Measurements from ENCODE around the gene SMIM35. TPM values are rescaled to one million over a fixed set of nuclear protein-coding genes. Genes with fewer than 3 reads are reported as not detected.

Gene SMIM35
- total RNA-seq, 1 experiment from 2014 or later, result not detected

DNA sequence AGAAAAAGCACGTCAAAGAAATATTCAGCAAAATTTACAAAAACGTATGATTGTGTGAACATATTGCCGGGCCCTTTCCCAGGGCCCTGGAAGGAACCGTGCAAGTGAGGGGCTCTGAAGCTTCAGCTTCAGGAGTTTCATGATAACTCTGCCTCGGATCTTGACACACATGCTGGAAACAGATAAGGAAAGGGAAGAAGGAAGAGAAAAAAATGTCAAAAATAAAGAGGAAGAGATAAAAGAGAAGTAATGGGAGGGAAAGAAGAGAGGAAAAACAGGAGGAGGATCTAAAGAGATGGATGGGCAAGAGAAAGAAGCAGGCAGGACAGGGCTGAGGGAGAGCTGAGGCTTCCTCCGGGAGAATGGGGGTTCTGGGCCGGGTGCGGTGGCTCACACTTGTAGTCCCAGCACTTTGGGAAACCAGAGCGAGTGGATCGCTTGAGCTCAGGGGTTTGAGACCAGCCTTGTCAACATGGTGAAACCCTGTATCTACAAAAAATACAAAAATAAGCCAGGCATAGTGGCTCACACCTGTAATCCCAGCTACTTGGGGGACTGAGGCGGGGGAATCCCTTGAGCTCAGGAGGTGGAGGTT, 12.6 kb downstream of the SMIM35 start:
- DNase-seq (ENCODE audit: low spot score) (no peak), ATAC-seq (no peak)
- TF ChIP-seq, protein P1, sequence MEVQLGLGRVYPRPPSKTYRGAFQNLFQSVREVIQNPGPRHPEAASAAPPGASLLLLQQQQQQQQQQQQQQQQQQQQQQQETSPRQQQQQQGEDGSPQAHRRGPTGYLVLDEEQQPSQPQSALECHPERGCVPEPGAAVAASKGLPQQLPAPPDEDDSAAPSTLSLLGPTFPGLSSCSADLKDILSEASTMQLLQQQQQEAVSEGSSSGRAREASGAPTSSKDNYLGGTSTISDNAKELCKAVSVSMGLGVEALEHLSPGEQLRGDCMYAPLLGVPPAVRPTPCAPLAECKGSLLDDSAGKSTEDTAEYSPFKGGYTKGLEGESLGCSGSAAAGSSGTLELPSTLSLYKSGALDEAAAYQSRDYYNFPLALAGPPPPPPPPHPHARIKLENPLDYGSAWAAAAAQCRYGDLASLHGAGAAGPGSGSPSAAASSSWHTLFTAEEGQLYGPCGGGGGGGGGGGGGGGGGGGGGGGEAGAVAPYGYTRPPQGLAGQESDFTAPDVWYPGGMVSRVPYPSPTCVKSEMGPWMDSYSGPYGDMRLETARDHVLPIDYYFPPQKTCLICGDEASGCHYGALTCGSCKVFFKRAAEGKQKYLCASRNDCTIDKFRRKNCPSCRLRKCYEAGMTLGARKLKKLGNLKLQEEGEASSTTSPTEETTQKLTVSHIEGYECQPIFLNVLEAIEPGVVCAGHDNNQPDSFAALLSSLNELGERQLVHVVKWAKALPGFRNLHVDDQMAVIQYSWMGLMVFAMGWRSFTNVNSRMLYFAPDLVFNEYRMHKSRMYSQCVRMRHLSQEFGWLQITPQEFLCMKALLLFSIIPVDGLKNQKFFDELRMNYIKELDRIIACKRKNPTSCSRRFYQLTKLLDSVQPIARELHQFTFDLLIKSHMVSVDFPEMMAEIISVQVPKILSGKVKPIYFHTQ (CRISPR knock-in tag; IDR thresholded peaks at IDR 0.05), result no peak
- TF ChIP-seq, protein P2, sequence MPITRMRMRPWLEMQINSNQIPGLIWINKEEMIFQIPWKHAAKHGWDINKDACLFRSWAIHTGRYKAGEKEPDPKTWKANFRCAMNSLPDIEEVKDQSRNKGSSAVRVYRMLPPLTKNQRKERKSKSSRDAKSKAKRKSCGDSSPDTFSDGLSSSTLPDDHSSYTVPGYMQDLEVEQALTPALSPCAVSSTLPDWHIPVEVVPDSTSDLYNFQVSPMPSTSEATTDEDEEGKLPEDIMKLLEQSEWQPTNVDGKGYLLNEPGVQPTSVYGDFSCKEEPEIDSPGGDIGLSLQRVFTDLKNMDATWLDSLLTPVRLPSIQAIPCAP (CRISPR knock-in tag; IDR thresholded peaks at IDR 0.05), result no peak
- TF ChIP-seq TP53 (CRISPR knock-in tag; IDR thresholded peaks at IDR 0.05) (no peak), NR1H2 (CRISPR knock-in tag; IDR thresholded peaks at IDR 0.05) (no peak), ETV6 (CRISPR knock-in tag; IDR thresholded peaks at IDR 0.05) (no peak), ZNF416 (CRISPR knock-in tag; IDR thresholded peaks at IDR 0.05) (no peak), EMX1 (CRISPR knock-in tag; IDR thresholded peaks at IDR 0.05) (no peak), ZNF396 (CRISPR knock-in tag; IDR thresholded peaks at IDR 0.05; ENCODE audit: borderline replicate concordance) (no peak), FOXJ3 (CRISPR knock-in tag; IDR thresholded peaks at IDR 0.05; ENCODE audit: borderline replicate concordance) (no peak), IRF2 (CRISPR knock-in tag; IDR thresholded peaks at IDR 0.05; ENCODE audit: borderline replicate concordance, low read depth) (no peak), SP1 (CRISPR knock-in tag; conservative IDR thresholded peaks at IDR 0.05) (no peak), MYBL2 (CRISPR knock-in tag; IDR thresholded peaks at IDR 0.05) (no peak), ZNF232 (CRISPR knock-in tag; IDR thresholded peaks at IDR 0.05) (no peak)
- TF ChIP-seq, protein P3, sequence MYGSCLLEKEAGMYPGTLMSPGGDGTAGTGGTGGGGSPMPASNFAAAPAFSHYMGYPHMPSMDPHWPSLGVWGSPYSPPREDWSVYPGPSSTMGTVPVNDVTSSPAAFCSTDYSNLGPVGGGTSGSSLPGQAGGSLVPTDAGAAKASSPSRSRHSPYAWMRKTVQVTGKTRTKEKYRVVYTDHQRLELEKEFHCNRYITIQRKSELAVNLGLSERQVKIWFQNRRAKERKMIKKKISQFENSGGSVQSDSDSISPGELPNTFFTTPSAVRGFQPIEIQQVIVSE (CRISPR knock-in tag; IDR thresholded peaks at IDR 0.05; ENCODE audit: borderline replicate concordance), result no peak
- TF ChIP-seq, protein P4, sequence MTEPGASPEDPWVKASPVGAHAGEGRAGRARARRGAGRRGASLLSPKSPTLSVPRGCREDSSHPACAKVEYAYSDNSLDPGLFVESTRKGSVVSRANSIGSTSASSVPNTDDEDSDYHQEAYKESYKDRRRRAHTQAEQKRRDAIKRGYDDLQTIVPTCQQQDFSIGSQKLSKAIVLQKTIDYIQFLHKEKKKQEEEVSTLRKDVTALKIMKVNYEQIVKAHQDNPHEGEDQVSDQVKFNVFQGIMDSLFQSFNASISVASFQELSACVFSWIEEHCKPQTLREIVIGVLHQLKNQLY (CRISPR knock-in tag; IDR thresholded peaks at IDR 0.05), result no peak
- TF ChIP-seq, protein P5, sequence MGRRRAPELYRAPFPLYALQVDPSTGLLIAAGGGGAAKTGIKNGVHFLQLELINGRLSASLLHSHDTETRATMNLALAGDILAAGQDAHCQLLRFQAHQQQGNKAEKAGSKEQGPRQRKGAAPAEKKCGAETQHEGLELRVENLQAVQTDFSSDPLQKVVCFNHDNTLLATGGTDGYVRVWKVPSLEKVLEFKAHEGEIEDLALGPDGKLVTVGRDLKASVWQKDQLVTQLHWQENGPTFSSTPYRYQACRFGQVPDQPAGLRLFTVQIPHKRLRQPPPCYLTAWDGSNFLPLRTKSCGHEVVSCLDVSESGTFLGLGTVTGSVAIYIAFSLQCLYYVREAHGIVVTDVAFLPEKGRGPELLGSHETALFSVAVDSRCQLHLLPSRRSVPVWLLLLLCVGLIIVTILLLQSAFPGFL (CRISPR knock-in tag; IDR thresholded peaks at IDR 0.05; ENCODE audit: borderline replicate concordance), result no peak
- TF ChIP-seq, protein P6, sequence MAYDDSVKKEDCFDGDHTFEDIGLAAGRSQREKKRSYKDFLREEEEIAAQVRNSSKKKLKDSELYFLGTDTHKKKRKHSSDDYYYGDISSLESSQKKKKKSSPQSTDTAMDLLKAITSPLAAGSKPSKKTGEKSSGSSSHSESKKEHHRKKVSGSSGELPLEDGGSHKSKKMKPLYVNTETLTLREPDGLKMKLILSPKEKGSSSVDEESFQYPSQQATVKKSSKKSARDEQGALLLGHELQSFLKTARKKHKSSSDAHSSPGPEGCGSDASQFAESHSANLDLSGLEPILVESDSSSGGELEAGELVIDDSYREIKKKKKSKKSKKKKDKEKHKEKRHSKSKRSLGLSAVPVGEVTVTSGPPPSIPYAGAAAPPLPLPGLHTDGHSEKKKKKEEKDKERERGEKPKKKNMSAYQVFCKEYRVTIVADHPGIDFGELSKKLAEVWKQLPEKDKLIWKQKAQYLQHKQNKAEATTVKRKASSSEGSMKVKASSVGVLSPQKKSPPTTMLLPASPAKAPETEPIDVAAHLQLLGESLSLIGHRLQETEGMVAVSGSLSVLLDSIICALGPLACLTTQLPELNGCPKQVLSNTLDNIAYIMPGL (CRISPR knock-in tag; IDR thresholded peaks at IDR 0.05), result no peak
- H3K27me3 Mint-ChIP-seq (ENCODE audit: low read depth), result no peaks in the 10 kb centered on the region
- CTCF ChIA-PET, result interaction anchor here (0.9 to 2.8 kb wide), 3 partner anchors 9 to 127 kb away, joined by 3 to 7 read pairs (median 6); no protein-coding TSS in a partner anchor
- peak overlapping the region; percentile 46 for H3K27ac Mint-ChIP-seq
- H3K4me1 Mint-ChIP-seq, result peaks cover 23% of the 10 kb centered on the region
- no peaks in the 10 kb centered on the region for H3K36me3 Mint-ChIP-seq
- POLR2A ChIA-PET, result no interaction called here
- no peak overlapping the region for H3K4me3 Mint-ChIP-seq
- H3K9me3 Mint-ChIP-seq, result no peaks in the 10 kb centered on the region

DNA sequence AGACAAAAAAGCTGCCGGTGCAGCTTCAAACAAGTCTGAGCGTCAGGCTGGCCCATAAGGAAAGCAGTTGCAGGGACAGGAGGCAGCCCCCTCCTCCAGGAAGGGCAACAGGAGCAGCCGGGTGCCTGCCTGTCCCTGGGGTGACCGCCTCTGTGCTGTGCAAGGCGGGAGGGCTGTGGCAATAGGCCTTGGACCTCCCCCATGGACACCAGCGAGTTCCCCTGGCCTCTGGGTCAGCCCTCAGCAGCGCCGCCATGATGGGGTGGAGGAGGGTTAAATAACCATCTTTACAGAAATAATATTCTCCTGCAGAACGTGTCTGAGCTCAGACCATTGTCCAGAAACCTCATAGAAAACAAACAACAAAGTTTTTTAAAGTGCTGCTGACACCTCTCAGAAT, 13.2 kb downstream of the SMIM35 start:
- Mint-ChIP-seq H3K36me3 (no peaks in the 10 kb centered on the region), H3K27me3 (ENCODE audit: low read depth) (no peaks in the 10 kb centered on the region), H3K4me1 (peaks cover 23% of the 10 kb centered on the region), H3K9me3 (no peaks in the 10 kb centered on the region), H3K4me3 (no peak overlapping the region), H3K27ac (no peak overlapping the region)
- ChIA-PET POLR2A (no interaction called here), CTCF (interaction anchor here (0.9 to 1.8 kb wide), 2 partner anchors 10 to 127 kb away, joined by 3 to 6 read pairs; no protein-coding TSS in a partner anchor)
- no peak for ATAC-seq
- no peak for DNase-seq (ENCODE audit: low spot score)
- TF ChIP-seq, protein P7, sequence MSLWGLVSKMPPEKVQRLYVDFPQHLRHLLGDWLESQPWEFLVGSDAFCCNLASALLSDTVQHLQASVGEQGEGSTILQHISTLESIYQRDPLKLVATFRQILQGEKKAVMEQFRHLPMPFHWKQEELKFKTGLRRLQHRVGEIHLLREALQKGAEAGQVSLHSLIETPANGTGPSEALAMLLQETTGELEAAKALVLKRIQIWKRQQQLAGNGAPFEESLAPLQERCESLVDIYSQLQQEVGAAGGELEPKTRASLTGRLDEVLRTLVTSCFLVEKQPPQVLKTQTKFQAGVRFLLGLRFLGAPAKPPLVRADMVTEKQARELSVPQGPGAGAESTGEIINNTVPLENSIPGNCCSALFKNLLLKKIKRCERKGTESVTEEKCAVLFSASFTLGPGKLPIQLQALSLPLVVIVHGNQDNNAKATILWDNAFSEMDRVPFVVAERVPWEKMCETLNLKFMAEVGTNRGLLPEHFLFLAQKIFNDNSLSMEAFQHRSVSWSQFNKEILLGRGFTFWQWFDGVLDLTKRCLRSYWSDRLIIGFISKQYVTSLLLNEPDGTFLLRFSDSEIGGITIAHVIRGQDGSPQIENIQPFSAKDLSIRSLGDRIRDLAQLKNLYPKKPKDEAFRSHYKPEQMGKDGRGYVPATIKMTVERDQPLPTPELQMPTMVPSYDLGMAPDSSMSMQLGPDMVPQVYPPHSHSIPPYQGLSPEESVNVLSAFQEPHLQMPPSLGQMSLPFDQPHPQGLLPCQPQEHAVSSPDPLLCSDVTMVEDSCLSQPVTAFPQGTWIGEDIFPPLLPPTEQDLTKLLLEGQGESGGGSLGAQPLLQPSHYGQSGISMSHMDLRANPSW (CRISPR knock-in tag; conservative IDR thresholded peaks at IDR 0.05; ENCODE audit: low read depth), result no peak
- TF ChIP-seq FOXK1 (CRISPR knock-in tag; IDR thresholded peaks at IDR 0.05) (no peak), NR3C1 (CRISPR knock-in tag; conservative IDR thresholded peaks at IDR 0.05; ENCODE audit: low read depth) (no peak), ZNF423 (CRISPR knock-in tag; IDR thresholded peaks at IDR 0.05) (no peak)
- TF ChIP-seq, protein P8, sequence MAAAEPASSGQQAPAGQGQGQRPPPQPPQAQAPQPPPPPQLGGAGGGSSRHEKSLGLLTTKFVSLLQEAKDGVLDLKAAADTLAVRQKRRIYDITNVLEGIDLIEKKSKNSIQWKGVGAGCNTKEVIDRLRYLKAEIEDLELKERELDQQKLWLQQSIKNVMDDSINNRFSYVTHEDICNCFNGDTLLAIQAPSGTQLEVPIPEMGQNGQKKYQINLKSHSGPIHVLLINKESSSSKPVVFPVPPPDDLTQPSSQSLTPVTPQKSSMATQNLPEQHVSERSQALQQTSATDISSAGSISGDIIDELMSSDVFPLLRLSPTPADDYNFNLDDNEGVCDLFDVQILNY (CRISPR knock-in tag; IDR thresholded peaks at IDR 0.05), result no peak
- TF ChIP-seq, protein P9, sequence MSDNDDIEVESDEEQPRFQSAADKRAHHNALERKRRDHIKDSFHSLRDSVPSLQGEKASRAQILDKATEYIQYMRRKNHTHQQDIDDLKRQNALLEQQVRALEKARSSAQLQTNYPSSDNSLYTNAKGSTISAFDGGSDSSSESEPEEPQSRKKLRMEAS (CRISPR knock-in tag; IDR thresholded peaks at IDR 0.05), result no peak
